ENCODE measurements around the gene LRCH1. TPM values are rescaled to one million over a fixed set of nuclear protein-coding genes. Genes with fewer than 3 reads are reported as not detected.
A peak's percentile ranks its signal among the peaks of the same experiment; 100 is the strongest.

Gene LRCH1
- total and polyA plus RNA-seq, 2 of the 4 experiments (the other 2 are of a cell fraction), result 7.0 to 8.8 TPM

DNA sequence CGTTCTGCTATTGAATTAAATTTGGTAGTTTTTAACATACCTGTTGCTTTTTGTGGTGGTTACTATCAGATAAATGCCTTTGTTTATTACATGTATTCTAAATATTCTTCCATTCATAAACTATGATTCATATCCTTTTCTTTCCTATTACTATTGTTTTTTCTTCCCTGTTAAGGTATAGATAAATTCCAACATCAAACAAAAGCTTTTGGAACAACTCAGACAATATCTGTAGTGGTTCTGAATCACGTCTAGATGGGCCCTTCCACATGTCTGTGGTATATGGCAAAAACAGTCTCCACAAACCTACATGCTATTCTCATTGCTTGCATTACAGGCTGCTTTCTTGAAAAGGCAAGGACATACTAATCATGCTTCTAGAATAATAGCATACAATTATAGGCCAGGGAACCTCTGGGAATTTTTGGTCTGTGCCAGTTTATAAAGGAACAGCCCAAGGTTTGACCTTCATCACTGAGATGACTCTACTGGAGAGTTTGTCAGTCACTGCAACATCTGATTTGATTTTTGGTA is 6.4 kb downstream of the LRCH1 start:
- Histone ChIP-seq H3K23ac (ENCODE audit: low read depth, low read length) (peak overlapping the region; percentile 46; the same call in 1 of the 2 replicates), H3K56ac (ENCODE audit: extremely low read depth, insufficient read depth, low read length) (no peak overlapping the region), H3K4ac (ENCODE audit: low read depth, low read length) (no peak overlapping the region), H2AK9ac (replicated peaks; ENCODE audit: low read depth, low read length, poor library complexity) (no peak overlapping the region), H3K4me2 (ENCODE audit: low read depth, low read length) (no peak overlapping the region), H3K36me3 (ENCODE audit: control insufficient read depth, insufficient read depth, low read length) (no peaks in the 10 kb centered on the region), H2BK120ac (ENCODE audit: low read depth, low read length) (no peak overlapping the region), H2BK15ac (ENCODE audit: low read depth, low read length) (no peak overlapping the region), H2BK5ac (ENCODE audit: low read depth, low read length, poor library complexity, severe bottlenecking) (peak overlapping the region; percentile 6), H4K20me1 (ENCODE audit: insufficient read depth, low read length) (peaks cover 40% of the 10 kb centered on the region; the same call in 1 of the 2 replicates), H3K9ac (ENCODE audit: low read depth, low read length) (no peak overlapping the region), H4K5ac (ENCODE audit: low read depth, low read length) (no peak overlapping the region), H3K9me3 (ENCODE audit: control insufficient read depth, insufficient read depth, low read length) (no peaks in the 10 kb centered on the region), H3K27ac (ENCODE audit: insufficient read depth, low read length) (no peak overlapping the region), H2AFZ (replicated peaks; ENCODE audit: low read length, poor library complexity) (no peak overlapping the region), H3K4me3 (ENCODE audit: insufficient read depth, low read depth, low read length) (no peak overlapping the region), H3K18ac (ENCODE audit: low read depth, low read length) (no peak overlapping the region), H3K4me1 (ENCODE audit: control insufficient read depth, insufficient read depth, low read length) (peaks cover 6% of the 10 kb centered on the region), H2BK20ac (ENCODE audit: low read depth, low read length) (no peak overlapping the region), H4K8ac (ENCODE audit: low read depth in 2 of 2, low read length in 2 of 2) (no peak overlapping the region), H3K27me3 (ENCODE audit: control insufficient read depth, insufficient read depth, low read length) (no peaks in the 10 kb centered on the region), H2AK5ac (ENCODE audit: low read depth, low read length) (no peak overlapping the region), H4K91ac (ENCODE audit: insufficient read depth, low read depth, low read length) (no peak overlapping the region), H3K14ac (replicated peaks; ENCODE audit: low read depth, low read length) (0 out of 2 replicates have a peak overlapping the region, but pooled peaks have one; percentile 18), H3K9me1 (ENCODE audit: insufficient read depth, low read length) (peaks cover 15% of the 10 kb centered on the region), H3K79me1 (ENCODE audit: low read depth in 1 of 2, low read length in 2 of 2) (peaks cover 42 to 73% of the 10 kb centered on the region in 2 experiments)
- ChIA-PET CTCF (no interaction called here), POLR2A (ENCODE audit: unreplicated experiment) (no interaction called here)
- no TSS peak for BruUV-seq (replicated peaks)
- in situ Hi-C loops (cut with MboI; ENCODE audit: low sequenced_read_pairs), result loop anchor here (10.0 kb wide), 1 partner anchor 125 kb away; no protein-coding TSS in a partner anchor
- dilution Hi-C loops (cut with HindIII; ENCODE audit: low sequenced_read_pairs, unreplicated experiment), result no loop called here
- ATAC-seq (ENCODE audit: low read depth) (no peak), DNase-seq (no peak)
- TF ChIP-seq ELK1 (IDR thresholded peaks at IDR 0.05; ENCODE audit: borderline replicate concordance, low read depth, low read length), result no peak
- no peak for TF ChIP-seq BHLHE40 (IDR thresholded peaks at IDR 0.05; ENCODE audit: low read depth, low read length)
- no peak for TF ChIP-seq MXI1 (IDR thresholded peaks at IDR 0.05; ENCODE audit: borderline replicate concordance, low read depth, low read length)
- no peak for TF ChIP-seq MAFK (IDR thresholded peaks at IDR 0.05; ENCODE audit: low read depth, low read length)
- TF ChIP-seq NFE2L2 (IDR thresholded peaks at IDR 0.05; ENCODE audit: low read depth, low read length), result no peak
- no peak for TF ChIP-seq RCOR1 (IDR thresholded peaks at IDR 0.05; ENCODE audit: insufficient replicate concordance, low read length)
- no peak for TF ChIP-seq RAD21 (IDR thresholded peaks at IDR 0.05; ENCODE audit: low read length)
- TF ChIP-seq FOS (IDR thresholded peaks at IDR 0.05; ENCODE audit: low read depth, low read length), result no peak
- TF ChIP-seq CEBPB (IDR thresholded peaks at IDR 0.05; ENCODE audit: low read depth, low read length), result no peak
- no peak for TF ChIP-seq MAZ (IDR thresholded peaks at IDR 0.05; ENCODE audit: borderline replicate concordance, low read depth, low read length)
- TF ChIP-seq USF2 (IDR thresholded peaks at IDR 0.05; ENCODE audit: low read depth, low read length), result no peak
- TF ChIP-seq CHD1 (IDR thresholded peaks at IDR 0.05; ENCODE audit: low read depth, low read length), result no peak
- TF ChIP-seq, protein P1, sequence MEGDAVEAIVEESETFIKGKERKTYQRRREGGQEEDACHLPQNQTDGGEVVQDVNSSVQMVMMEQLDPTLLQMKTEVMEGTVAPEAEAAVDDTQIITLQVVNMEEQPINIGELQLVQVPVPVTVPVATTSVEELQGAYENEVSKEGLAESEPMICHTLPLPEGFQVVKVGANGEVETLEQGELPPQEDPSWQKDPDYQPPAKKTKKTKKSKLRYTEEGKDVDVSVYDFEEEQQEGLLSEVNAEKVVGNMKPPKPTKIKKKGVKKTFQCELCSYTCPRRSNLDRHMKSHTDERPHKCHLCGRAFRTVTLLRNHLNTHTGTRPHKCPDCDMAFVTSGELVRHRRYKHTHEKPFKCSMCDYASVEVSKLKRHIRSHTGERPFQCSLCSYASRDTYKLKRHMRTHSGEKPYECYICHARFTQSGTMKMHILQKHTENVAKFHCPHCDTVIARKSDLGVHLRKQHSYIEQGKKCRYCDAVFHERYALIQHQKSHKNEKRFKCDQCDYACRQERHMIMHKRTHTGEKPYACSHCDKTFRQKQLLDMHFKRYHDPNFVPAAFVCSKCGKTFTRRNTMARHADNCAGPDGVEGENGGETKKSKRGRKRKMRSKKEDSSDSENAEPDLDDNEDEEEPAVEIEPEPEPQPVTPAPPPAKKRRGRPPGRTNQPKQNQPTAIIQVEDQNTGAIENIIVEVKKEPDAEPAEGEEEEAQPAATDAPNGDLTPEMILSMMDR (conservative IDR thresholded peaks at IDR 0.05; ENCODE audit: low read depth, low read length), result no peak
- TF ChIP-seq POLR2A (IDR thresholded peaks at IDR 0.05; ENCODE audit: low read depth, low read length), result no peak
- TF ChIP-seq RFX5 (IDR thresholded peaks at IDR 0.05; ENCODE audit: low read depth, low read length), result no peak
- TF ChIP-seq SMC3 (IDR thresholded peaks at IDR 0.05; ENCODE audit: low read depth, low read length), result no peak
- WGBS, 2 experiments (ENCODE audit: extremely low coverage in 2 of 2, insufficient read length in 1 of 2), result no CpG with 5 or more reads among the region's 2 CpGs
- intact Hi-C loops (cut with micrococcal nuclease), result loop anchor here (5.0 kb wide), 1 partner anchor 33 kb away; no protein-coding TSS in a partner anchor
